Mucosa of stomach (tissue), 1 donor: ENCODE data around the gene GADL1.

Experiments used
- H3K27me3 ChIP-seq: one replicate; pipeline ENCODE4 v1.7.0; 2013; ENCODE audit warnings: mild to moderate bottlenecking, low read length; ENCODE audit not compliant: control insufficient read depth, insufficient read depth
- H3K36me3 ChIP-seq: one replicate; pipeline ENCODE4 v1.7.0; 2013; ENCODE audit warnings: low read length; ENCODE audit not compliant: control insufficient read depth, insufficient read depth
- H3K4me1 ChIP-seq: one replicate; pipeline ENCODE4 v1.7.0; 2013; ENCODE audit warnings: mild to moderate bottlenecking, low read length; ENCODE audit not compliant: control insufficient read depth, insufficient read depth
- H3K4me3 ChIP-seq: one replicate; pipeline ENCODE4 v1.7.0; 2013; ENCODE audit warnings: low read length
- H3K9ac ChIP-seq: one replicate; pipeline ENCODE4 v1.7.0; 2013; ENCODE audit warnings: mild to moderate bottlenecking, low read length, moderate library complexity
- H3K9me3 ChIP-seq: one replicate; pipeline ENCODE4 v1.7.0; 2013; ENCODE audit warnings: mild to moderate bottlenecking, low read length, moderate library complexity; ENCODE audit not compliant: control insufficient read depth
- donor health status: Pancreatic carcinoma.

GADL1 gene

GRCh38 chr3:30686799-30687198 is 207.7 kb downstream of the GADL1 start:
- no peak overlapping the region for H3K4me3 ChIP-seq
- peaks cover 35% of the 10 kb centered on the region for H3K4me1 ChIP-seq
- H3K9ac ChIP-seq, result no peak overlapping the region
- no peaks in the 10 kb centered on the region for H3K36me3 ChIP-seq
- no peaks in the 10 kb centered on the region for H3K9me3 ChIP-seq
- no peaks in the 10 kb centered on the region for H3K27me3 ChIP-seq

- no peak overlapping the region for H3K4me3 ChIP-seq
- H3K9ac ChIP-seq, result no peak overlapping the region
- peaks cover 35% of the 10 kb centered on the region for H3K4me1 ChIP-seq
- H3K27me3 ChIP-seq, result no peaks in the 10 kb centered on the region
- no peaks in the 10 kb centered on the region for H3K9me3 ChIP-seq
- no peaks in the 10 kb centered on the region for H3K36me3 ChIP-seq
Observed at GRCh38 chr3:30686176-30686575, 208.3 kb downstream of the GADL1 start.

- Histone ChIP-seq H3K36me3 (no peaks in the 10 kb centered on the region), H3K27me3 (no peaks in the 10 kb centered on the region), H3K9ac (no peak overlapping the region), H3K4me1 (peaks cover 35% of the 10 kb centered on the region), H3K9me3 (no peaks in the 10 kb centered on the region), H3K4me3 (no peak overlapping the region)
Observed at GRCh38 chr3:30685267-30685667, 209.2 kb downstream of the GADL1 start.

- H3K9me3 ChIP-seq, result no peaks in the 10 kb centered on the region
- no peak overlapping the region for H3K9ac ChIP-seq
- H3K36me3 ChIP-seq, result no peaks in the 10 kb centered on the region
- H3K27me3 ChIP-seq, result no peaks in the 10 kb centered on the region
- no peak overlapping the region for H3K4me3 ChIP-seq
- H3K4me1 ChIP-seq, result peaks cover 27% of the 10 kb centered on the region
Observed at GRCh38 chr3:30684356-30684755, 210.1 kb downstream of the GADL1 start.

GRCh38 chr3:30683769-30684168 is 210.7 kb downstream of the GADL1 start:
- H3K9ac ChIP-seq, result no peak overlapping the region
- no peaks in the 10 kb centered on the region for H3K27me3 ChIP-seq
- no peaks in the 10 kb centered on the region for H3K9me3 ChIP-seq
- no peak overlapping the region for H3K4me3 ChIP-seq
- no peaks in the 10 kb centered on the region for H3K36me3 ChIP-seq
- peaks cover 21% of the 10 kb centered on the region for H3K4me1 ChIP-seq

- Histone ChIP-seq H3K9me3 (no peaks in the 10 kb centered on the region), H3K36me3 (peaks cover 2% of the 10 kb centered on the region), H3K4me1 (peaks cover 10% of the 10 kb centered on the region), H3K4me3 (no peak overlapping the region), H3K9ac (no peak overlapping the region), H3K27me3 (no peaks in the 10 kb centered on the region)
Observed at GRCh38 chr3:30682434-30683155, 211.9 kb downstream of the GADL1 start.

- Histone ChIP-seq H3K4me3 (no peak overlapping the region), H3K27me3 (no peaks in the 10 kb centered on the region), H3K9me3 (no peaks in the 10 kb centered on the region), H3K4me1 (peaks cover 7% of the 10 kb centered on the region), H3K9ac (no peak overlapping the region), H3K36me3 (peaks cover 5% of the 10 kb centered on the region)
Observed at GRCh38 chr3:30681649-30682211, 212.7 kb downstream of the GADL1 start.

GRCh38 chr3:30680789-30681648 is 213.4 kb downstream of the GADL1 start:
- no peaks in the 10 kb centered on the region for H3K27me3 ChIP-seq
- H3K4me3 ChIP-seq, result no peak overlapping the region
- H3K9ac ChIP-seq, result no peak overlapping the region
- no peaks in the 10 kb centered on the region for H3K9me3 ChIP-seq
- H3K36me3 ChIP-seq, result peaks cover 5% of the 10 kb centered on the region
- peaks cover 7% of the 10 kb centered on the region for H3K4me1 ChIP-seq

GRCh38 chr3:30679045-30679444 is 215.4 kb downstream of the GADL1 start:
- Histone ChIP-seq H3K36me3 (peaks cover 7% of the 10 kb centered on the region), H3K9me3 (no peaks in the 10 kb centered on the region), H3K4me1 (no peaks in the 10 kb centered on the region), H3K4me3 (no peak overlapping the region), H3K27me3 (no peaks in the 10 kb centered on the region), H3K9ac (no peak overlapping the region)

- Histone ChIP-seq H3K9ac (no peak overlapping the region), H3K4me1 (no peaks in the 10 kb centered on the region), H3K9me3 (no peaks in the 10 kb centered on the region), H3K4me3 (no peak overlapping the region), H3K36me3 (peaks cover 9% of the 10 kb centered on the region), H3K27me3 (no peaks in the 10 kb centered on the region)
Observed at GRCh38 chr3:30677347-30677685, 217.1 kb downstream of the GADL1 start.

- H3K9me3 ChIP-seq, result no peaks in the 10 kb centered on the region
- no peaks in the 10 kb centered on the region for H3K27me3 ChIP-seq
- H3K4me3 ChIP-seq, result no peak overlapping the region
- H3K36me3 ChIP-seq, result peaks cover 9% of the 10 kb centered on the region
- no peak overlapping the region for H3K9ac ChIP-seq
- no peaks in the 10 kb centered on the region for H3K4me1 ChIP-seq
Observed at GRCh38 chr3:30676424-30677346, 217.8 kb downstream of the GADL1 start.
